ENCODE data around the gene WNT7B.

WNT7B gene

GRCh38 chr22:45977003-45977411, at the start of gene WNT7B:
Gene WNT7B, minus strand, starts transcription at chr22:45977162. Its CDS starts 408 bp downstream, at chr22:45976754.
- H3K9ac ChIP-seq (ENCODE audit: low read length) = no peak within 1 kb of the TSS

DNA sequence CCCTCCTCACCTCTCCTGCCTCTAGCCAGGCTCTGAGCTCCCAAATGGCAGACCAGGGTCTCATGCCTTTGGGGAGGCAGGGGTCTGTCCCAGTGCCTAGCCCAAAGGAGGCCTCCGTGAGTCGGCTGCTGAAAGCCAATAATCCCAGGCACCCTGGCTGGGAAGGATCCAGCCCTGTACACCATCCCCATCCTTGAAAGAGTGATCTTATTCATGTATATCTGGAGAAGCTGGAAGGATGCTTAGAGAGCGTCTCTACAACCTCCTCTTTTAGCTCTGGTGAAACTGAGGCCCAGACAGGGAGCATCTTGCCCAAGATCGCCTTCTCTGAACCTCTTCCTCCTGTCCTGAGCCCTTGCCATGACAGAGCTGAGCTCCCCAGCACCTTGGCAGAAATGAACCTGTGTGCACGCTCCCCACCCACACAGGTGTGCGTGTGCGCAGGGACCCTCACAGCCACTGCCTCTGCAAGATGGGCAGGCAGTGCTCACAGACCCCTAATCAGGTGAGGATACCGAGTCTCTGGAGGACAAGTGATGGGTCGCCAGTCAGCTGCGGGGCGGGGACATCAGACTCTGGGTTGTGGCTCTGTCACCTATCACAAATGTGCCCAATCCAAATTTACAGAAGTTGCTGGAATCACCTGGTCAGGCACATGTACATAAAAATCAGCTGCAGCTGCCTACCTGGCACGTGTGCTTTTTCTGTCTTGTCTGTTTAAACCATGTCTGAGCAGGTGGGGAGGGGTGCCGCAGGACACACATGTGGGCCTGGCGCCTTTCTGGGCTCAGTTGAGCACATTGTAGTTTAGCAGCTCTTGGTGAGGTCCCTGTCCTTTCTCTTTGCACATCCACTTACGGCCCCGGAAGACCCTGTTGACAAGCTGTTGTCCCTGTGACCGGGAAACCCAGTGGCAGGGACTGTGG, 49.3 kb upstream of the WNT7B start:
- Histone ChIP-seq H3K36me3 (ENCODE audit: control insufficient read depth, insufficient read depth, low read length) (no peaks in the 10 kb centered on the region), H3K4me1 (ENCODE audit: control insufficient read depth, insufficient read depth, low read length) (peaks cover 10% of the 10 kb centered on the region; the same call in 1 of the 2 replicates), H3K9ac (ENCODE audit: low read length) (no peak overlapping the region), H3K27me3 (ENCODE audit: control insufficient read depth, insufficient read depth, low read length) (peaks cover 52% of the 10 kb centered on the region), H3K4me3 (ENCODE audit: low read depth, low read length) (no peak overlapping the region), H3K9me3 (ENCODE audit: control insufficient read depth, insufficient read depth, low read depth, low read length) (no peaks in the 10 kb centered on the region), H3K27ac (ENCODE audit: low read depth, low read length) (no peak overlapping the region)

More at GRCh38 chr22:45977003-45977411, at the start of gene WNT7B:
- Histone ChIP-seq H3K27me3 (ENCODE audit: control insufficient read depth, insufficient read depth, low read length) (peaks cover 78% of the 10 kb centered on the region), H3K27ac (ENCODE audit: low read depth, low read length) (no peak within 1 kb of the TSS), H3K4me1 (ENCODE audit: control insufficient read depth, insufficient read depth, low read length) (peaks cover 11% of the 10 kb centered on the region; the same call in 1 of the 2 replicates), H3K36me3 (ENCODE audit: control insufficient read depth, insufficient read depth, low read length) (no peaks in the 10 kb centered on the region), H3K4me3 (ENCODE audit: low read depth, low read length) (peak within 1 kb of the TSS; percentile 59), H3K9me3 (ENCODE audit: control insufficient read depth, insufficient read depth, low read depth, low read length) (peaks cover 5% of the 10 kb centered on the region; the same call in 1 of the 2 replicates)

- H3K4me3 ChIP-seq (ENCODE audit: low read depth, low read length) = no peak overlapping the region
- no peak overlapping the region for H3K27ac ChIP-seq (ENCODE audit: low read depth, low read length)
Observed at GRCh38 chr22:46025225-46025972, 48.4 kb upstream of the WNT7B start.

GRCh38 chr22:46024136-46024840, 47.3 kb upstream of the WNT7B start:
- Histone ChIP-seq H3K27me3 (ENCODE audit: control insufficient read depth, insufficient read depth, low read length) (peaks cover 52% of the 10 kb centered on the region), H3K4me1 (ENCODE audit: control insufficient read depth, insufficient read depth, low read length) (peaks cover 7% of the 10 kb centered on the region; the same call in 1 of the 2 replicates), H3K9me3 (ENCODE audit: control insufficient read depth, insufficient read depth, low read depth, low read length) (no peaks in the 10 kb centered on the region), H3K36me3 (ENCODE audit: control insufficient read depth, insufficient read depth, low read length) (no peaks in the 10 kb centered on the region), H3K4me3 (ENCODE audit: low read depth, low read length) (no peak overlapping the region), H3K27ac (ENCODE audit: low read depth, low read length) (no peak overlapping the region), H3K9ac (ENCODE audit: low read length) (no peak overlapping the region)

More at GRCh38 chr22:46025225-46025972, 48.4 kb upstream of the WNT7B start:
- H3K9ac ChIP-seq (ENCODE audit: low read length) = no peak overlapping the region
- peaks cover 7% of the 10 kb centered on the region; the same call in 1 of the 2 replicates for H3K4me1 ChIP-seq (ENCODE audit: control insufficient read depth, insufficient read depth, low read length)
- H3K36me3 ChIP-seq (ENCODE audit: control insufficient read depth, insufficient read depth, low read length) = no peaks in the 10 kb centered on the region
- peaks cover 52% of the 10 kb centered on the region for H3K27me3 ChIP-seq (ENCODE audit: control insufficient read depth, insufficient read depth, low read length)
- H3K9me3 ChIP-seq (ENCODE audit: control insufficient read depth, insufficient read depth, low read depth, low read length) = no peaks in the 10 kb centered on the region

- H3K36me3 ChIP-seq (ENCODE audit: control insufficient read depth, insufficient read depth, low read length) = no peaks in the 10 kb centered on the region
- no peak overlapping the region for H3K4me3 ChIP-seq (ENCODE audit: low read depth, low read length)
- peaks cover 7% of the 10 kb centered on the region; the same call in 1 of the 2 replicates for H3K4me1 ChIP-seq (ENCODE audit: control insufficient read depth, insufficient read depth, low read length)
- H3K9ac ChIP-seq (ENCODE audit: low read length) = no peak overlapping the region
- no peaks in the 10 kb centered on the region for H3K9me3 ChIP-seq (ENCODE audit: control insufficient read depth, insufficient read depth, low read depth, low read length)
- H3K27ac ChIP-seq (ENCODE audit: low read depth, low read length) = no peak overlapping the region
- H3K27me3 ChIP-seq (ENCODE audit: control insufficient read depth, insufficient read depth, low read length) = peaks cover 47% of the 10 kb centered on the region
Observed at GRCh38 chr22:46023558-46023981, 46.6 kb upstream of the WNT7B start.

DNA sequence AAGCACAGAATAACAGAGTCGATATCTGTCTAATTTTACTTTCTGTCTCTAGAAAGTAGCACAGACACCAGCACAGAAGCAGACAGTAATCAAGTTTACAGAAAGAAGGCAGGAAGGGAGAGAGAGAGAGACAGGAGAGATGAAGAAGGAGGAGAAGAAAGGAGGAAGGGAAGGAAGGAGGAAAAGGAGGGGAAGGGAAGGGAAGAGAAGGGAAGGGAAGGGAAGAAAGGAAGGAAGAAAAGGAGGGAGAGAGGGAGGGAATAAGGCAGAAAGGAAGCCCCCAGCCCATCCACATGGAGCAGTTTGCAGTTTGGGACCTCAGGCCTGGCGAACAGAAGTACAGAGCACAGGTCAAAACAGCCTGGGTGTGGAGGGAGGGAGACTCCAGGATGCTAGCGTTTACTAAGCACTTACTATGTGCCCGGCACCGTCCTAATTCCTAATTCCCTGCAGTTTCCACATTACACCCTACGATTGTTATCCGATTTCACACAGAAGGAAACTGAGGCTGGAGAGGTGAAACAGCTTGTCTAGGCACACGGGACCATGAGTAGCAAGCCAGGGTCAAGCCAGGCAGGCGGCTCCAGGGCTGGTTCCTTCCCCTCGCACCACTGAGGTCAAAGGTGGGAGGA, 46.0 kb upstream of the WNT7B start:
- Histone ChIP-seq H3K27ac (ENCODE audit: low read depth, low read length) (no peak overlapping the region), H3K36me3 (ENCODE audit: control insufficient read depth, insufficient read depth, low read length) (no peaks in the 10 kb centered on the region), H3K27me3 (ENCODE audit: control insufficient read depth, insufficient read depth, low read length) (peaks cover 42% of the 10 kb centered on the region), H3K4me3 (ENCODE audit: low read depth, low read length) (no peak overlapping the region), H3K9ac (ENCODE audit: low read length) (no peak overlapping the region), H3K9me3 (ENCODE audit: control insufficient read depth, insufficient read depth, low read depth, low read length) (no peaks in the 10 kb centered on the region), H3K4me1 (ENCODE audit: control insufficient read depth, insufficient read depth, low read length) (peaks cover 7% of the 10 kb centered on the region; the same call in 1 of the 2 replicates)

GRCh38 chr22:46021577-46021976, 44.6 kb upstream of the WNT7B start:
- Histone ChIP-seq H3K9me3 (ENCODE audit: control insufficient read depth, insufficient read depth, low read depth, low read length) (no peaks in the 10 kb centered on the region), H3K36me3 (ENCODE audit: control insufficient read depth, insufficient read depth, low read length) (no peaks in the 10 kb centered on the region), H3K27me3 (ENCODE audit: control insufficient read depth, insufficient read depth, low read length) (peaks cover 28% of the 10 kb centered on the region), H3K9ac (ENCODE audit: low read length) (no peak overlapping the region), H3K4me3 (ENCODE audit: low read depth, low read length) (no peak overlapping the region), H3K4me1 (ENCODE audit: control insufficient read depth, insufficient read depth, low read length) (peaks cover 2% of the 10 kb centered on the region; the same call in 1 of the 2 replicates), H3K27ac (ENCODE audit: low read depth, low read length) (no peak overlapping the region)

GRCh38 chr22:46019351-46019750, 42.4 kb upstream of the WNT7B start:
- no peak overlapping the region for H3K27ac ChIP-seq (ENCODE audit: low read depth, low read length)

DNA sequence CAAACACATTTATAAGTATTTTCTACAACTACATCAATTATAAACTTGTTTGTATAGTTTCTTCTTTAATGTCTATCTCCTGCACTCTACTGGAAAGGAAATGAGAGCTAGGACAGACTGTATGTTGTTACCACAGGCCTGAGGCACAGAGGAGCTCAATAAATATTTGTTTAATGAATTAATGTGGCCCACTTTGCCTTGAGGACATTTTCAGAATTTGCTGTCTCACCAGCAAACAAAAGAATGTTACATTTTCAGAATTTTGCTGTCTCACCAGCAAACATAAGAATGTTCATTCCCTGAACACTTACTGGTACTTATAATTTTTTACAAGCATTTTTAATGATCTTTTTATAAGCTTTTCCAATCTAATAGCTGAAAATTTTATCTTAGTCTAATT, 41.9 kb upstream of the WNT7B start:
- H3K27me3 ChIP-seq (ENCODE audit: control insufficient read depth, insufficient read depth, low read length) = peaks cover 1% of the 10 kb centered on the region; the same call in 1 of the 2 replicates
- H3K36me3 ChIP-seq (ENCODE audit: control insufficient read depth, insufficient read depth, low read length) = no peaks in the 10 kb centered on the region
- no peaks in the 10 kb centered on the region; the same call in 1 of the 2 replicates for H3K4me1 ChIP-seq (ENCODE audit: control insufficient read depth, insufficient read depth, low read length)
- H3K9me3 ChIP-seq (ENCODE audit: control insufficient read depth, insufficient read depth, low read depth, low read length) = no peaks in the 10 kb centered on the region
- H3K27ac ChIP-seq (ENCODE audit: low read depth, low read length) = no peak overlapping the region
- no peak overlapping the region for H3K4me3 ChIP-seq (ENCODE audit: low read depth, low read length)
- H3K9ac ChIP-seq (ENCODE audit: low read length) = no peak overlapping the region

More at GRCh38 chr22:46019351-46019750, 42.4 kb upstream of the WNT7B start:
- Histone ChIP-seq H3K4me1 (ENCODE audit: control insufficient read depth, insufficient read depth, low read length) (no peaks in the 10 kb centered on the region; the same call in 1 of the 2 replicates), H3K9ac (ENCODE audit: low read length) (no peak overlapping the region), H3K36me3 (ENCODE audit: control insufficient read depth, insufficient read depth, low read length) (no peaks in the 10 kb centered on the region), H3K4me3 (ENCODE audit: low read depth, low read length) (no peak overlapping the region), H3K27me3 (ENCODE audit: control insufficient read depth, insufficient read depth, low read length) (peaks cover 6% of the 10 kb centered on the region; the same call in 1 of the 2 replicates), H3K9me3 (ENCODE audit: control insufficient read depth, insufficient read depth, low read depth, low read length) (no peaks in the 10 kb centered on the region)

DNA sequence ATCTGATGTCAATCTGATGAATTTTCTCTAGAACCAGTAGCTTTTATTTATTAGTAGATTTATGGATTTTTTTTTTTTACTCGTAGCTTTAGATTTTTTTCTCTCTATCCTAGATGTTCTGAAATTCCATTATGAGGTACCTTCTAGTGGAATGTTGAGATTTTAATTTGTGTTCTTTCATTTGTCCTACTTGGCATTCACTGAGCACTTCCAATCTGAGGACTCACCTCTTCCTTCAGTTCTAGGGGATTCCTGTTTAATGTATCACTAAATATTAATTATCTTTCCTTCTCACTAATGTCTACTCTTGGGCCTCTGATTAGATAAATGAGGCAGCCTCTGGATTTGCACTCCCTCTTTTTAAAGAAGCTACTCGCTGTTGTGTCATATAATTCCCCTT, 40.2 kb upstream of the WNT7B start:
- no peak overlapping the region for H3K27ac ChIP-seq (ENCODE audit: low read depth, low read length)
- H3K4me3 ChIP-seq (ENCODE audit: low read depth, low read length) = no peak overlapping the region
- H3K4me1 ChIP-seq (ENCODE audit: control insufficient read depth, insufficient read depth, low read length) = peaks cover 7% of the 10 kb centered on the region
- no peaks in the 10 kb centered on the region; the same call in 1 of the 2 replicates for H3K27me3 ChIP-seq (ENCODE audit: control insufficient read depth, insufficient read depth, low read length)
- H3K36me3 ChIP-seq (ENCODE audit: control insufficient read depth, insufficient read depth, low read length) = no peaks in the 10 kb centered on the region
- H3K9me3 ChIP-seq (ENCODE audit: control insufficient read depth, insufficient read depth, low read depth, low read length) = no peaks in the 10 kb centered on the region
- H3K9ac ChIP-seq (ENCODE audit: low read length) = no peak overlapping the region
